H1 (cell line): ENCODE data around the gene ATP5ME. TPM values are rescaled to one million over a fixed set of nuclear protein-coding genes. Genes with fewer than 3 reads are reported as not detected.

Source experiments
- BCL11A ChIP-seq, 2 experiments: IDR thresholded peaks; one replicate each; pipeline ENCODE4 v1.6.1; 2011; ENCODE audit warnings: low read depth in 2 of 2, low read length in 2 of 2, mild to moderate bottlenecking in 2 of 2
- CHD1 ChIP-seq: IDR thresholded peaks from 2 replicates; pipeline ENCODE4 v1.6.1; 2012; ENCODE audit warnings: low read depth, low read length, improper control_type of control experiment
- MAFK ChIP-seq: IDR thresholded peaks from 2 replicates; pipeline ENCODE4 v1.6.1; 2012; ENCODE audit warnings: low read depth, mild to moderate bottlenecking, improper control_type of control experiment, low read length
- NANOG ChIP-seq: IDR thresholded peaks from 2 replicates; pipeline ENCODE4 v1.6.1; 2011; ENCODE audit warnings: low read length, low read depth, mild to moderate bottlenecking, inconsistent platforms; ENCODE audit not compliant: insufficient read depth, poor library complexity, severe bottlenecking
- RFX5 ChIP-seq: IDR thresholded peaks from 2 replicates; pipeline ENCODE4 v1.6.1; 2011; ENCODE audit warnings: low read depth, low read length, improper control_type of control experiment, borderline replicate concordance
- SRF ChIP-seq: IDR thresholded peaks from 2 replicates; pipeline ENCODE4 v1.6.1; 2011; ENCODE audit warnings: mild to moderate bottlenecking, low read depth, low read length, moderate library complexity
- polyA plus RNA-seq, 7 experiments: library from polyadenylated mRNA; depleted of rRNA in 3 of 7; stranded (reverse) in 5 of 7; unstranded in 2 of 7; fragments of >200 nt in 5 of 7; fragments of 200-250 nt in 2 of 7; gene quantifications; 1 replicate in 5 of 7; 2 replicates in 1 of 7; 4 replicates in 1 of 7; pipeline versions ENCODE4 v1.2.1 to v1.2.3, GENCODE V29; 2011 to 2013; ENCODE audit warnings: missing spikeins in 2 of 7, mixed read lengths in 2 of 7
- total RNA-seq: library from RNA; stranded (reverse); fragmentation: NEBNext Ultra II Directional; extraction: Animal tissue kit (Norgen Biotek cat#: 25700); gene quantifications from 2 replicates; pipeline ENCODE4 v1.2.1, GENCODE V29; 2021
- TF ChIP-seq, protein P1 (sequence below): fragments of 300-600 bp; sonication (generic); IDR thresholded peaks from 2 replicates; pipeline ENCODE4 v1.7.1; 2012; ENCODE audit warnings: low read length, moderate library complexity, mild to moderate bottlenecking, inconsistent platforms; ENCODE audit not compliant: insufficient replicate concordance
- TF ChIP-seq, protein P2 (sequence below): IDR thresholded peaks from 2 replicates; pipeline ENCODE4 v1.6.1; 2012; ENCODE audit warnings: low read length, inconsistent platforms

Gene ATP5ME
- total and polyA plus RNA-seq, 2 of the 8 experiments (the other 6 are each of a cell fraction or from before 2014, with no cell fraction given): 375 to 450 TPM

DNA sequence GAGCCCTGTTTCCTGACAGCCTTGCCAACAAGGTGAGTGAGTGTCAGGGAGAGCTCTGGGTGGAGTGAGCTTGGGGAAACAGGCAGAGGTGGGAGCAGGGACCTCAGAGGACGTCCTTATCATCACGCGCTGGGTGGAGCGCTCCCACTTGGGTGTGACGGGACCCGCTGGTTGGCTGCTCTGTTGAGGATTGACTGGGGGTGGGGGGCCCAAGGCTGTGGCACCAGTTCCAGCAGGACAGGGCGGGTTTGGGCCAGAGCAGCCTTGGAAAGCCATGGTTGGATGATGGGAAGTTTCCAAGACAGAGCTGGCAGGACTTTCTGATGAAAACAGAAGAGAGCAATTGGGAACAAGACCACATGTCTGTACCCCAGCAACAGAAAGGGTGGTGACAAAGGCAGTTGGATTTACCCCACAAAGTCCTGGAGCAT is 28.6 kb upstream of the ATP5ME start (continued):
- TF ChIP-seq, protein P1, sequence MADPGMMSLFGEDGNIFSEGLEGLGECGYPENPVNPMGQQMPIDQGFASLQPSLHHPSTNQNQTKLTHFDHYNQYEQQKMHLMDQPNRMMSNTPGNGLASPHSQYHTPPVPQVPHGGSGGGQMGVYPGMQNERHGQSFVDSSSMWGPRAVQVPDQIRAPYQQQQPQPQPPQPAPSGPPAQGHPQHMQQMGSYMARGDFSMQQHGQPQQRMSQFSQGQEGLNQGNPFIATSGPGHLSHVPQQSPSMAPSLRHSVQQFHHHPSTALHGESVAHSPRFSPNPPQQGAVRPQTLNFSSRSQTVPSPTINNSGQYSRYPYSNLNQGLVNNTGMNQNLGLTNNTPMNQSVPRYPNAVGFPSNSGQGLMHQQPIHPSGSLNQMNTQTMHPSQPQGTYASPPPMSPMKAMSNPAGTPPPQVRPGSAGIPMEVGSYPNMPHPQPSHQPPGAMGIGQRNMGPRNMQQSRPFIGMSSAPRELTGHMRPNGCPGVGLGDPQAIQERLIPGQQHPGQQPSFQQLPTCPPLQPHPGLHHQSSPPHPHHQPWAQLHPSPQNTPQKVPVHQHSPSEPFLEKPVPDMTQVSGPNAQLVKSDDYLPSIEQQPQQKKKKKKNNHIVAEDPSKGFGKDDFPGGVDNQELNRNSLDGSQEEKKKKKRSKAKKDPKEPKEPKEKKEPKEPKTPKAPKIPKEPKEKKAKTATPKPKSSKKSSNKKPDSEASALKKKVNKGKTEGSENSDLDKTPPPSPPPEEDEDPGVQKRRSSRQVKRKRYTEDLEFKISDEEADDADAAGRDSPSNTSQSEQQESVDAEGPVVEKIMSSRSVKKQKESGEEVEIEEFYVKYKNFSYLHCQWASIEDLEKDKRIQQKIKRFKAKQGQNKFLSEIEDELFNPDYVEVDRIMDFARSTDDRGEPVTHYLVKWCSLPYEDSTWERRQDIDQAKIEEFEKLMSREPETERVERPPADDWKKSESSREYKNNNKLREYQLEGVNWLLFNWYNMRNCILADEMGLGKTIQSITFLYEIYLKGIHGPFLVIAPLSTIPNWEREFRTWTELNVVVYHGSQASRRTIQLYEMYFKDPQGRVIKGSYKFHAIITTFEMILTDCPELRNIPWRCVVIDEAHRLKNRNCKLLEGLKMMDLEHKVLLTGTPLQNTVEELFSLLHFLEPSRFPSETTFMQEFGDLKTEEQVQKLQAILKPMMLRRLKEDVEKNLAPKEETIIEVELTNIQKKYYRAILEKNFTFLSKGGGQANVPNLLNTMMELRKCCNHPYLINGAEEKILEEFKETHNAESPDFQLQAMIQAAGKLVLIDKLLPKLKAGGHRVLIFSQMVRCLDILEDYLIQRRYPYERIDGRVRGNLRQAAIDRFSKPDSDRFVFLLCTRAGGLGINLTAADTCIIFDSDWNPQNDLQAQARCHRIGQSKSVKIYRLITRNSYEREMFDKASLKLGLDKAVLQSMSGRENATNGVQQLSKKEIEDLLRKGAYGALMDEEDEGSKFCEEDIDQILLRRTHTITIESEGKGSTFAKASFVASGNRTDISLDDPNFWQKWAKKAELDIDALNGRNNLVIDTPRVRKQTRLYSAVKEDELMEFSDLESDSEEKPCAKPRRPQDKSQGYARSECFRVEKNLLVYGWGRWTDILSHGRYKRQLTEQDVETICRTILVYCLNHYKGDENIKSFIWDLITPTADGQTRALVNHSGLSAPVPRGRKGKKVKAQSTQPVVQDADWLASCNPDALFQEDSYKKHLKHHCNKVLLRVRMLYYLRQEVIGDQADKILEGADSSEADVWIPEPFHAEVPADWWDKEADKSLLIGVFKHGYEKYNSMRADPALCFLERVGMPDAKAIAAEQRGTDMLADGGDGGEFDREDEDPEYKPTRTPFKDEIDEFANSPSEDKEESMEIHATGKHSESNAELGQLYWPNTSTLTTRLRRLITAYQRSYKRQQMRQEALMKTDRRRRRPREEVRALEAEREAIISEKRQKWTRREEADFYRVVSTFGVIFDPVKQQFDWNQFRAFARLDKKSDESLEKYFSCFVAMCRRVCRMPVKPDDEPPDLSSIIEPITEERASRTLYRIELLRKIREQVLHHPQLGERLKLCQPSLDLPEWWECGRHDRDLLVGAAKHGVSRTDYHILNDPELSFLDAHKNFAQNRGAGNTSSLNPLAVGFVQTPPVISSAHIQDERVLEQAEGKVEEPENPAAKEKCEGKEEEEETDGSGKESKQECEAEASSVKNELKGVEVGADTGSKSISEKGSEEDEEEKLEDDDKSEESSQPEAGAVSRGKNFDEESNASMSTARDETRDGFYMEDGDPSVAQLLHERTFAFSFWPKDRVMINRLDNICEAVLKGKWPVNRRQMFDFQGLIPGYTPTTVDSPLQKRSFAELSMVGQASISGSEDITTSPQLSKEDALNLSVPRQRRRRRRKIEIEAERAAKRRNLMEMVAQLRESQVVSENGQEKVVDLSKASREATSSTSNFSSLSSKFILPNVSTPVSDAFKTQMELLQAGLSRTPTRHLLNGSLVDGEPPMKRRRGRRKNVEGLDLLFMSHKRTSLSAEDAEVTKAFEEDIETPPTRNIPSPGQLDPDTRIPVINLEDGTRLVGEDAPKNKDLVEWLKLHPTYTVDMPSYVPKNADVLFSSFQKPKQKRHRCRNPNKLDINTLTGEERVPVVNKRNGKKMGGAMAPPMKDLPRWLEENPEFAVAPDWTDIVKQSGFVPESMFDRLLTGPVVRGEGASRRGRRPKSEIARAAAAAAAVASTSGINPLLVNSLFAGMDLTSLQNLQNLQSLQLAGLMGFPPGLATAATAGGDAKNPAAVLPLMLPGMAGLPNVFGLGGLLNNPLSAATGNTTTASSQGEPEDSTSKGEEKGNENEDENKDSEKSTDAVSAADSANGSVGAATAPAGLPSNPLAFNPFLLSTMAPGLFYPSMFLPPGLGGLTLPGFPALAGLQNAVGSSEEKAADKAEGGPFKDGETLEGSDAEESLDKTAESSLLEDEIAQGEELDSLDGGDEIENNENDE: no peak
- TF ChIP-seq NANOG: no peak
- TF ChIP-seq, protein P2, sequence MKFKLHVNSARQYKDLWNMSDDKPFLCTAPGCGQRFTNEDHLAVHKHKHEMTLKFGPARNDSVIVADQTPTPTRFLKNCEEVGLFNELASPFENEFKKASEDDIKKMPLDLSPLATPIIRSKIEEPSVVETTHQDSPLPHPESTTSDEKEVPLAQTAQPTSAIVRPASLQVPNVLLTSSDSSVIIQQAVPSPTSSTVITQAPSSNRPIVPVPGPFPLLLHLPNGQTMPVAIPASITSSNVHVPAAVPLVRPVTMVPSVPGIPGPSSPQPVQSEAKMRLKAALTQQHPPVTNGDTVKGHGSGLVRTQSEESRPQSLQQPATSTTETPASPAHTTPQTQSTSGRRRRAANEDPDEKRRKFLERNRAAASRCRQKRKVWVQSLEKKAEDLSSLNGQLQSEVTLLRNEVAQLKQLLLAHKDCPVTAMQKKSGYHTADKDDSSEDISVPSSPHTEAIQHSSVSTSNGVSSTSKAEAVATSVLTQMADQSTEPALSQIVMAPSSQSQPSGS: no peak
- TF ChIP-seq RFX5: no peak
- TF ChIP-seq CHD1: no peak
- no peak for TF ChIP-seq SRF
- no peak for TF ChIP-seq BCL11A (IDR thresholded peaks at IDR 0.05; ENCODE audit: low read depth in 2 of 2, low read length in 2 of 2)
- TF ChIP-seq MAFK: no peak
- TF ChIP-seq, all 59 proteins: peak for 0
